BLaER1 treated with 17β-estradiol and CSF1 and Interleukin-3, amounts not matched to agents 10 nM and 100 nM (cell line): Measurements from ENCODE around the gene STRIP1.
A peak's percentile ranks its signal among the peaks of the same experiment; 100 is the strongest.

Experiments
- H3K27ac ChIP-seq, 11 experiments: shearing (Covaris generic); formaldehyde crosslinking; 2 replicates each; pipeline ENCODE4 v1.8.1; 2022
- H3K27me3 ChIP-seq, 11 experiments: shearing (Covaris generic); formaldehyde crosslinking; 2 replicates each; pipeline ENCODE4 v1.8.1; 2022
- H3K36me3 ChIP-seq, 11 experiments: shearing (Covaris generic); formaldehyde crosslinking; 2 replicates each; pipeline ENCODE4 v1.8.1; 2022
- H3K4me1 ChIP-seq, 10 experiments: shearing (Covaris generic); formaldehyde crosslinking; 2 replicates each; pipeline ENCODE4 v1.8.1; 2022
- H3K4me2 ChIP-seq, 11 experiments: shearing (Covaris generic); formaldehyde crosslinking; 2 replicates each; pipeline ENCODE4 v1.8.1; 2022
- H3K4me3 ChIP-seq, 10 experiments: shearing (Covaris generic); formaldehyde crosslinking; 2 replicates each; pipeline ENCODE4 v1.8.1; 2022
- H3K9ac ChIP-seq, 11 experiments: shearing (Covaris generic); formaldehyde crosslinking; 2 replicates each; pipeline ENCODE4 v1.8.1; 2022
- H3K9me3 ChIP-seq, 11 experiments: shearing (Covaris generic); formaldehyde crosslinking; replicated peaks in 1 of 11; 2 replicates each; pipeline ENCODE4 v1.8.1; 2022
- H4K20me1 ChIP-seq, 11 experiments: shearing (Covaris generic); formaldehyde crosslinking; 2 replicates each; pipeline ENCODE4 v1.8.1; 2022
- Cebpa-rat ChIP-seq, 11 experiments: shearing (Covaris generic); IDR thresholded peaks; 2 replicates each; pipeline ENCODE4 v1.8.1; 2022

STRIP1 gene

DNA sequence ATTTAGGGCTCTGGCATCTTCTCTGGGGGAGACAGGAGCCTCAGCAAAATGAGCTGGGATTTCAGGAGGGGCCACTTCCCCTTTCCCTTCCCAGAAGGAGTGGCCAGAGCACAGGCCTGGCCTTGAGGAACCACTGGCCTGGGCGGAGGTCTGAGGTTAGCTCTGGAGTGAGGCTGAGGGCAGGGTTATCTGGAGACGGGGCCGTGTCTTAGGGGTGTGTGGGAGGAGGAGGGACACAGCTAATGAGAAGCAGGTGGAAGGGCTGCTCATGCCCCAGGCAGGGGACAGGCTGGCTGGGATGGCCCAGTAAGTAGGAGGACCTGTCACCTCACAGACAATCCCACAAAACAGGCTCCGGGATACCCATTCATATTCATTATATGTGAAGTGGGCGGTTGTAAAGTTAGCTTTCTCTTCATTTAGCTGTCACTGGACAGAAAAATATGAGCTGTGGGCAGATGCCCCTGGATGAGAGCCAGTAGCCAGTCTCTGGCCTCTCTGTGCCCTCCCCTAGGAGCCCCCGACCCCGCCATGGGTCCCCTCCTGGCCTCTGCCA lies 23.6 kb downstream of the STRIP1 start:
- peaks cover 17 to 38% (median 34%) of the 10 kb centered on the region in 10 experiments for H3K4me1 ChIP-seq
- TF ChIP-seq Cebpa-rat (IDR thresholded peaks at IDR 0.05), result no peak
- H3K36me3 ChIP-seq, result peaks cover 61 to 86% (median 69%) of the 10 kb centered on the region in 11 experiments
- no peak overlapping the region for H3K4me3 ChIP-seq
- H3K27ac ChIP-seq, result peak overlapping the region in 1 of 11 experiments; percentile 13; a peak in 1 of 22 replicates
- H3K4me2 ChIP-seq, result peak overlapping the region; percentile 45 to 71 (median 63); a peak in 18 of 22 replicates
- peaks cover 23 to 91% (median 52%) of the 10 kb centered on the region in 11 experiments; a peak in 18 of 22 replicates for H4K20me1 ChIP-seq
- no peaks in the 10 kb centered on the region for H3K9me3 ChIP-seq
- no peaks in the 10 kb centered on the region for H3K27me3 ChIP-seq
- H3K9ac ChIP-seq, result peak overlapping the region in 7 of 11 experiments; percentile 4 to 45 (median 28); a peak in 5 of 22 replicates

DNA sequence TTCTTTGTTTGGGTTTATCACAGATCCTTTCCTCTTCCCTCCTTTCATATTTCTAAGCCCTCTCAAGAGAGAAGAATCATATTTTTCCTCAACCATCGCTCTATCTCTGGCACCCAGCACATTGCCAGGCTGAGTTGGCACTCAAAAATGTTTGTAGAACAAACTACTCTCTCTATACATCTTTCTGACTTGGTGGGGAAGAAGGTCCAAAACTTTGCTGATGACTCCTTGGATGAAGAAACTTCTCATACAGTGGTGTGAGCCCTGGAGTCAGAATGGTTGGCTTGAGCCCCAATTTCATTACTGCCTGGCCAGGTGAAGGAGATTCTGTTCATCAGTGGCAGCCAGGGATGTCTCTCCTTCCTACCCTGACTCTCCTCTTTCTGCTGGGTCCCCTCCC lies 24.2 kb downstream of the STRIP1 start:
- H3K4me1 ChIP-seq, result peaks cover 17 to 38% (median 34%) of the 10 kb centered on the region in 10 experiments
- H3K4me3 ChIP-seq, result no peak overlapping the region
- no peak for TF ChIP-seq Cebpa-rat (IDR thresholded peaks at IDR 0.05)
- H3K27ac ChIP-seq, result peak overlapping the region in 1 of 11 experiments; percentile 13; a peak in 1 of 22 replicates
- peaks cover 56 to 80% (median 64%) of the 10 kb centered on the region in 11 experiments for H3K36me3 ChIP-seq
- H4K20me1 ChIP-seq, result peaks cover 23 to 91% (median 47%) of the 10 kb centered on the region in 11 experiments; a peak in 18 of 22 replicates
- no peaks in the 10 kb centered on the region for H3K27me3 ChIP-seq
- no peaks in the 10 kb centered on the region for H3K9me3 ChIP-seq
- peak overlapping the region in 5 of 11 experiments; percentile 8 to 45 (median 35); a peak in 4 of 22 replicates for H3K9ac ChIP-seq
- peak overlapping the region; percentile 45 to 71 (median 63) for H3K4me2 ChIP-seq

DNA sequence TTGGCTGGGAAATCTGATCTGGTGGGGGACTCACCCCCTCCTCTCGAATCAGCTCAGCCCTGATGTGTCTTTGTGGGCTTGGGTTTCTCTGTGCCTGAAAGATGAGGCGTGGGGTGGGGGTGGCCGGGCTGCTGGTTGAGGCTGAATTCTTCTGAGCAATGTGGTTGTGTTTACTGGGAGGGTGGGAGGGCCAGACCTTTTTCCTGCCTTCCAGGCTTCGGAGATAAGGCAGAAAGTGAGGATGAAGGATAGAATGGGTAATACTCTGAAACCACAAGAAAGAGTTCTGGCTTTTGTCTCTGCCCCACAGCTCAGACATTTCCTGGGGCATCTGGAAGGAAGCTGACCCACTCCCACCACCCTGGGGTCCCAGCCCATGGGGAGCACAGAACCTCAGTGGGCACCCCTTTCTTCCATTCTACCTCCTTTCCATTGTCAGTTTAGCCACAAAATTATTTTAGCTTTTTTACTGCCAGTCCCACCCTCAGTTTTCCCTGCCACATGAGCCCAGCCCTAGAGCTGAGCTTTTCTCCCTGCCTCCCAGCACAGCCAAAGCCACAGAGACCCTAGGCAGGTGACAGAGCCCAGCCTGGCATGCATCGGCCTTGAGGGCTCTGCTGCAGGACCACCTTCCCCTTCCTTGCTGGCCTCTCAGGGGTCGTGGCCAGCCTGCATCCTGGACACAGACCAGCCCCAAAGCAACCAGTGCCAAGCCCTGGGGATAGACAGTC lies 24.9 kb downstream of the STRIP1 start:
- Histone ChIP-seq H3K9ac (peak overlapping the region in 4 of 11 experiments; percentile 10 to 45 (median 43); a peak in 3 of 22 replicates), H3K9me3 (no peaks in the 10 kb centered on the region), H3K27ac (0 out of 22 replicates have a peak overlapping the region, but pooled peaks of 1 of the 11 experiments have one; percentile 14), H3K36me3 (peaks cover 49 to 73% (median 57%) of the 10 kb centered on the region in 11 experiments), H3K4me2 (peak overlapping the region in 10 of 11 experiments; percentile 45 to 71 (median 60); a peak in 18 of 22 replicates), H4K20me1 (peaks cover 20 to 87% (median 50%) of the 10 kb centered on the region in 11 experiments; a peak in 18 of 22 replicates), H3K27me3 (peaks cover 0 to 2% (median 0%) of the 10 kb centered on the region in 11 experiments; a peak in 4 of 22 replicates), H3K4me3 (no peak overlapping the region), H3K4me1 (peaks cover 18 to 43% (median 38%) of the 10 kb centered on the region in 10 experiments)
- no peak for TF ChIP-seq Cebpa-rat (IDR thresholded peaks at IDR 0.05)

DNA sequence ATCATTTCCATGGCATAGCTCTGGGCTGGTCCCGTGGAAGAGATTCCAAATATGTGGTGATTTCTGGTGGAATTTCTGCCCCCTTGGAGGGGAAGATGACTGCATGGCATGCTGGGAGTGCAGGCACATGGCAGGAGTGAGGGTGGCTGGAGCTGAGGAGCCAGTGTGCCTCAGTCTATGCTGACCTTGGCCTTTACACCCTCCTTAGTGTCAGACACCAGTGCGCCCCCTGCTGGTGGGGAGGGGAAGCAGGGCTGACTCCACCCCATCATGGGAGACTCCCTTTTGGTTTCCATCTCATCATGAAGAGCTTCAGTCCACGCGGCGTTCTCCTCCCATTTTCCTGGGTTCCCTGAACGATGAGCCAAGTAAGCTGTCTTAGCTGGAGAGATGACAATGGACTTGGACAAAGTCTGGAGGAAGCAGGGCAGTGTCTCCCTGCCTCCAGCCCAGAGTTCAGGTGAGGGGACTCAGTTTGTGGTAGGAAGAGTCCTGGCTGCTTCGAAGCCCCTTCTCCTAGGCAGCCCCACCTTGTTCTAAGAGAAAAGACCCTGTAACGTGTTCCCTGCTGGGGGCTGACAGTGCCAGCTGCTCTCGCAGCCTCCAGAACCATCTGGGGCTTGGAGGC lies 25.7 kb downstream of the STRIP1 start:
- no peak overlapping the region for H3K4me2 ChIP-seq
- H3K27me3 ChIP-seq, result peaks cover 3 to 11% (median 6%) of the 10 kb centered on the region in 11 experiments; a peak in 17 of 22 replicates
- TF ChIP-seq Cebpa-rat (IDR thresholded peaks at IDR 0.05), result no peak
- no peaks in the 10 kb centered on the region for H3K9me3 ChIP-seq
- peaks cover 26 to 52% (median 47%) of the 10 kb centered on the region in 10 experiments for H3K4me1 ChIP-seq
- H3K4me3 ChIP-seq, result no peak overlapping the region
- H3K27ac ChIP-seq, result no peak overlapping the region
- 0 out of 22 replicates have a peak overlapping the region, but pooled peaks of 1 of the 11 experiments have one; percentile 18 for H3K9ac ChIP-seq
- H4K20me1 ChIP-seq, result peaks cover 23 to 86% (median 42%) of the 10 kb centered on the region in 11 experiments; a peak in 18 of 22 replicates
- H3K36me3 ChIP-seq, result peaks cover 40 to 64% (median 48%) of the 10 kb centered on the region in 11 experiments

DNA sequence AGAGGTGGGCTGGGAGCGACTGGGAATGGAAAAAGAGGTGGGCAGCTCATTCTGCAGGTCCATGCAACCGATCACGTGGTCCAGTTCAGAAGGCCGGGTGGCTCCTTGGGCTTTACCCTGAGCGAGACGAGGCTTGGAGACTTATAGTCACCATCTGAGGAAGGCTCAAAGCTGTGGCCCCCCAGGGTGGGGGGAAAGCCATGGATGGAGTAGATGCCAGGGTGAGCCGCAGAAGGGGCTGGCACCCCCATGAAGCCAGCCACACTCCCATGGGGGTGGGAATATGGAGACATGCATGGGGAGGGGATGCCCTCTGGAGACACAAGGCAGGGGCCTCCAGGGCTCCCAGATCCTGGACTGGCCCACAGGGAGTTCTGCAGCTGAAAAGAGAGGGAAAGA lies 26.2 kb downstream of the STRIP1 start:
- Histone ChIP-seq H3K9me3 (no peaks in the 10 kb centered on the region), H3K9ac (no peak overlapping the region), H3K4me1 (peaks cover 26 to 53% (median 48%) of the 10 kb centered on the region in 10 experiments), H3K4me2 (no peak overlapping the region), H3K27me3 (peaks cover 8 to 16% (median 11%) of the 10 kb centered on the region in 11 experiments; a peak in 21 of 22 replicates), H3K4me3 (no peak overlapping the region), H4K20me1 (peaks cover 19 to 86% (median 38%) of the 10 kb centered on the region in 11 experiments; a peak in 18 of 22 replicates), H3K27ac (no peak overlapping the region), H3K36me3 (peaks cover 35 to 59% (median 43%) of the 10 kb centered on the region in 11 experiments)
- TF ChIP-seq Cebpa-rat (IDR thresholded peaks at IDR 0.05), result no peak

DNA sequence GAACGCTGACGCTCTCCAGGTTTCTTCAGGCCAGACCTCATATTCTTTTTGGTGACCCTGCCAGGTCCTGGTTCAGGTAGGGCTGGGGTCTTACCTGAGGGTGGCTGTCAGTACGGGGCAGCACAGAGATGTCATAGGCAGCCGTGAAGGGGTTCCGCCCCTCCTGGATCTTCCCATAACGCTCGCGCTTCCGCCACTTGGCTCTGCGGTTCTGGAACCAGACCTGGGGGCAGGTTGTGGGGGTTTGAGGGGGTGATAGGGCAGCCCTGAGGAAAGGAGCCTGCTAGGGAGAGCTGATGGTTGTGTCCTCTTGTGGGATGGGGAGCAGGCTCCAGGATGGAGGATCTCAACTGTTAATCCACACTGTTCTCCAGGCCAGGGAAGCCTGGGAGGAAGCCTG lies 26.9 kb downstream of the STRIP1 start:
- Histone ChIP-seq H3K4me1 (peaks cover 26 to 53% (median 48%) of the 10 kb centered on the region in 10 experiments), H3K27ac (no peak overlapping the region), H4K20me1 (peaks cover 16 to 85% (median 36%) of the 10 kb centered on the region in 11 experiments; a peak in 18 of 22 replicates), H3K27me3 (peaks cover 14 to 23% (median 18%) of the 10 kb centered on the region in 11 experiments), H3K9ac (peak overlapping the region in 3 of 11 experiments; percentile 9 to 29 (median 18); a peak in 2 of 22 replicates), H3K4me2 (peak overlapping the region in 4 of 11 experiments; percentile 6 to 21 (median 13); a peak in 2 of 22 replicates), H3K4me3 (no peak overlapping the region), H3K9me3 (no peaks in the 10 kb centered on the region), H3K36me3 (peaks cover 28 to 53% (median 36%) of the 10 kb centered on the region in 11 experiments)
- no peak for TF ChIP-seq Cebpa-rat (IDR thresholded peaks at IDR 0.05)

DNA sequence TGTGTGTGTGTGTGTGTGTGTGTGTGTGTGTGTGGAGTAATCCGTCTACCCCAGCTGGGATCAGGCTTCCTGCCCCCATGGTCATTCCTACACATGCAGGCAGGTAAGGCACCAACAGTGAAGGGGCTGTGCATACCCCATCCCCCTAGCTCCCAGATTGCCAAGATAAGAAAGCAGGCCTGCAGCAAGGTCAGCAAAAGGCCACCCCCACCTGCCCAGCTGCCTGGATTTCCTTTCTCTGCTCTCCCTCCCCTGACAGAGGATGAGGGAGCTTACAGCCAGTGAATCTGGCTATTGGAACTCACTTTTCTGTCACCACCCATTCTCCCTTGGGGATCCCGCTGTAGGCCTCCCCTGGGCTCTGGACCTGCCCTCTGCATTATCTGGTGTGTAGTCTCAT lies 28.2 kb downstream of the STRIP1 start:
- no peaks in the 10 kb centered on the region; a peak in 1 of 22 replicates for H3K9me3 ChIP-seq
- peaks cover 22 to 53% (median 46%) of the 10 kb centered on the region in 10 experiments for H3K4me1 ChIP-seq
- H3K4me2 ChIP-seq, result peak overlapping the region in 3 of 11 experiments; percentile 6 to 39 (median 32); a peak in 4 of 22 replicates
- H3K9ac ChIP-seq, result no peak overlapping the region
- no peak for TF ChIP-seq Cebpa-rat (IDR thresholded peaks at IDR 0.05)
- no peak overlapping the region for H3K27ac ChIP-seq
- H4K20me1 ChIP-seq, result peaks cover 16 to 86% (median 42%) of the 10 kb centered on the region in 11 experiments; a peak in 20 of 22 replicates
- H3K27me3 ChIP-seq, result peaks cover 27 to 35% (median 30%) of the 10 kb centered on the region in 11 experiments
- H3K4me3 ChIP-seq, result no peak overlapping the region
- H3K36me3 ChIP-seq, result peaks cover 16 to 40% (median 24%) of the 10 kb centered on the region in 11 experiments; a peak in 21 of 22 replicates

DNA sequence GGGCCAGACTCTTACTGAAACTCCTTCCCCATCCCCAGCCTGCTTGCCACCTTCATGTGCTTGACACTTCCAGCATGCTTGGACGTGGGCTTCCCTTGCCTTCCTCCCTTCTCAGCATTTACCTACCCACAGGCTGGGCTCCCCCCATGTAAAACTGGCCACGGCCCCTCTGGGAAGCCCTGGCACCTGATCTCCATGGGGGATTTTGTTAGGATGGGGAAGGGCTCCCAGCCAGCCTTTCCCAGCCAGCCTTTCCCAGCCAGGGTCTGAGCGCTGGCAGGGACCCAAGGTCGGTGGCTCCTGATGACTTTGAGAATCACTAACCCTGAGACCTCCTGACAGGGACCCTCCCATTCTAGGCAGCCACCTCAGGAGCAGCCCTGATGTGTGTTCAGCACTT lies 29.4 kb downstream of the STRIP1 start:
- H3K4me1 ChIP-seq, result peaks cover 10 to 43% (median 35%) of the 10 kb centered on the region in 10 experiments
- H3K9me3 ChIP-seq, result peaks cover 0 to 11% (median 0%) of the 10 kb centered on the region in 11 experiments; a peak in 2 of 22 replicates
- peak overlapping the region in 6 of 11 experiments; percentile 35 to 69 (median 66); a peak in 6 of 22 replicates for H3K4me2 ChIP-seq
- H3K4me3 ChIP-seq, result no peak overlapping the region
- peaks cover 38 to 46% (median 41%) of the 10 kb centered on the region in 11 experiments for H3K27me3 ChIP-seq
- H3K27ac ChIP-seq, result no peak overlapping the region
- H3K9ac ChIP-seq, result no peak overlapping the region
- H3K36me3 ChIP-seq, result peaks cover 5 to 28% (median 19%) of the 10 kb centered on the region in 11 experiments; a peak in 15 of 22 replicates
- H4K20me1 ChIP-seq, result peaks cover 4 to 86% (median 42%) of the 10 kb centered on the region in 11 experiments; a peak in 20 of 22 replicates
- TF ChIP-seq Cebpa-rat (IDR thresholded peaks at IDR 0.05), result no peak
